ENCODE measurements around the gene AIF1L.
"Not testable (repeated sequence)": the region's sequence is repeated elsewhere in the genome, so short reads cannot be mapped to it uniquely, and the experiment has no call there.

Gene AIF1L

DNA sequence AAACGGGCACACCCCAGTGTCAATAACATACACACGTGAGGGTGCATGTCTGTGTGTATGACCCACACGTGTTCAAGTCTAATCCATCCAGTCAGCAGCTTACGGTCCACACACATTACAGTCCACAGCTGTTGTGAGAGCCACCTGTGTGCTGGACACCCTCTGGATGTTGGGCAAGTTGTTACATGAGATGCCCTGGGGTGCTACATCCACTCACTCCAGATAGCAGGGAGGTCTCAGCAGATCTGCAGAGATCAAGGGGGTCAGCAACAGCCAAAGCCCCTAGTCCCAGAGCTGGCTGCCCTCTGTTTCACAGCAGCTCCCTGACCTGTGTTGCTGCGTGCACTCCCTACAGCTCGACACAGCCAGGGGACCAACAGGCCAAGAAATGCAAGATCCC is 4.3 kb upstream of the AIF1L start:
- H3K36me3 ChIP-seq (ENCODE audit: control insufficient read depth in 2 of 2, insufficient read depth in 2 of 2, low read length in 2 of 2): no peaks in the 10 kb centered on the region
- H3K27me3 ChIP-seq (ENCODE audit: control insufficient read depth in 1 of 2, insufficient read depth in 2 of 2, low read length in 2 of 2): peaks cover 26 to 31% of the 10 kb centered on the region in 2 donors
- peaks cover 6% of the 10 kb centered on the region for H3K4me1 ChIP-seq (ENCODE audit: control insufficient read depth, insufficient read depth, low read length)
- H3K9ac ChIP-seq (ENCODE audit: low read length in 2 of 2): no peak overlapping the region
- no peak overlapping the region for H3K27ac ChIP-seq (ENCODE audit: low read length)
- no peak overlapping the region for H3K4me3 ChIP-seq (ENCODE audit: low read length in 2 of 2)
- H3K9me3 ChIP-seq (ENCODE audit: control insufficient read depth in 2 of 2, low read length in 2 of 2): no peaks in the 10 kb centered on the region

DNA sequence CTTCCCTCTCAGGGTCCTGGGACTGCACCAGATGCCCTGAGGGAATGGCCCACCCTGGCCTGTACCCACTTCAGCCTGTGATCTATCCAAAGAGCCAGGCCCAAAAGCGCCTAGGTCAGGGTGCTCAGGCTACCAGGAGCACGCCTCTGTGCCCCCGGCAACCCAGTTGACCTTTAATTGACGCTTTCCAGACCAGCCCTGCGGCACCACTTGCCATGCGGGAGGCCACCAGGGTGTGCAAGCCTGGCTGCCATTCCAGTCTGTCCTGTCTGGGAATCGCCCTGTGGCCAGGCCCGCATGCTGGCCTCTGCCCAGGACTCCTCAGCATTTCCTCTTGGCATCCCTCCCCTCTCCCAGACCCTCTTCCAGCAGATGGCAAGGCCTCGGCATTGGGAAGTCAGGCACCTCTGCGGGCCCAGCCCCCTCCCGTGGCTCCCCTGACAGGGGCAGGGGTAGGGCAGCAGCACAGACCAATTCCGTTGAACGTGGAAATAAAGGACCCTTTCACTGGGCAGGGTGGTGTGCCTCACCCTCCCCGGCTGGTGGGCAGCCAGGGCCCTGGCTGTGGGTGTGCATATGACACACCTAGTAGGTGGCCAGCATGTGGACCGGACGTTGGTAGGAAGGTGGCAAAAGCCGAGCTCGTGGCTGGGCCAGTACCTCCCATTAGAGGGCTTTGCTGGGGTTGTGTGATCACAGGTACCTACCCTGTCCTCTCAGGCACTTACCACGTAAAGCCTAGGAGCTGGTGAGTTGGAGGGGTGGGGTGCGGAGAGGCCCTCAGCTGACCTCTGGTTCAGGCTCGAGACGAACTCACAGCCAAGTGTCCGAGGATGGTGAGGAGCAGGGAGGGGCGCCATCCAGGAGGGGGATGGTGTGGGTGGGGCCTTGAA is 3.5 kb upstream of the AIF1L start:
- Histone ChIP-seq H3K9me3 (ENCODE audit: control insufficient read depth in 2 of 2, low read length in 2 of 2) (no peaks in the 10 kb centered on the region), H3K36me3 (ENCODE audit: control insufficient read depth in 2 of 2, insufficient read depth in 2 of 2, low read length in 2 of 2) (no peaks in the 10 kb centered on the region), H3K4me1 (ENCODE audit: control insufficient read depth, insufficient read depth, low read length) (peaks cover 10% of the 10 kb centered on the region), H3K9ac (ENCODE audit: low read length in 2 of 2) (no peak overlapping the region), H3K4me3 (ENCODE audit: low read length in 2 of 2) (no peak overlapping the region), H3K27ac (ENCODE audit: low read length) (no peak overlapping the region), H3K27me3 (ENCODE audit: control insufficient read depth in 1 of 2, insufficient read depth in 2 of 2, low read length in 2 of 2) (peaks cover 31 to 33% of the 10 kb centered on the region in 2 donors)

DNA sequence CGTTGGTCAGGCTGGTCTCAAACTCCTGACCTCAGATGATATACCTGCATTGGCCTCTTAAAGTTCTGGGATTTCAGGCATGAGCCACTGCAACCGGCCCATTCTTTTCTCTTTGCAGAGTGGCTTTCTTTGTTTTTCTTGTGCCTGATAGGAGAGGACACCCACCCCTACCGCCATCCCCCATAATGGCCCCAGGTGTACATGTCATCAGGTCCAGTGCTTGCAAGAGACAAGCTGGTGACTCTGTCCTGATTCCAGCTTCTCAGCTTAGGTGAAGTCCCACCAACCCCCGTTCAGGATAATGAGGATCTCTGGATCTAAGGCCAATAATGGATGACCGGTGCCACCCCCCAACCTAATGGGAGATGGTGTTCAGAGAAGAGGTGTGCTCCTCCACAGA is 2.3 kb upstream of the AIF1L start:
- Histone ChIP-seq H3K4me3 (ENCODE audit: low read length in 2 of 2) (no peak overlapping the region), H3K27me3 (ENCODE audit: control insufficient read depth in 1 of 2, insufficient read depth in 2 of 2, low read length in 2 of 2) (peaks cover 30 to 42% of the 10 kb centered on the region in 2 donors), H3K4me1 (ENCODE audit: control insufficient read depth, insufficient read depth, low read length) (peaks cover 10% of the 10 kb centered on the region)

DNA sequence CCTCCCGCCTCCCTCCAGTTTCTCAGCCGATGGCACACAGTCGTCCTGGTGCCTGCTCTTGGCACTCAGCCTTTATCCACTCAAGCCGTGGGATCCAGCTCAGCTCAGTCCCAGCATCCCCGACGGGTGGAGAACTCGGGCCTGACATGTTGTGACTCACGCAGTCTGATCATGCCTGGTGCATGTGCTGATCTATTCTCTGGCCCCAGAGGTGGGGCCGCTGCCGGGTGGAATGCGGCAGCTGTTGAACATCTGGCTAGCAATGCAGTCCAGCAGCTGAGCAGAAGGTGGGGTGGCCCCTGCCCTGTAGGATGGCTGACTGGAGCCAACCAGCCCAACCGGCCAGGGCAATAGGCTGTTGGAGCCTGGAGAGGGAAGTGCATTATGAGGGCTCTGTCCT is 1.7 kb upstream of the AIF1L start:
- Histone ChIP-seq H3K9ac (ENCODE audit: low read length in 2 of 2) (no peak overlapping the region), H3K27ac (ENCODE audit: low read length) (no peak overlapping the region), H3K4me1 (ENCODE audit: control insufficient read depth, insufficient read depth, low read length) (peaks cover 10% of the 10 kb centered on the region), H3K27me3 (ENCODE audit: control insufficient read depth in 1 of 2, insufficient read depth in 2 of 2, low read length in 2 of 2) (peaks cover 30 to 42% of the 10 kb centered on the region in 2 donors), H3K4me3 (ENCODE audit: low read length in 2 of 2) (no peak overlapping the region), H3K9me3 (ENCODE audit: control insufficient read depth in 2 of 2, low read length in 2 of 2) (no peaks in the 10 kb centered on the region), H3K36me3 (ENCODE audit: control insufficient read depth in 2 of 2, insufficient read depth in 2 of 2, low read length in 2 of 2) (no peaks in the 10 kb centered on the region)

More for the DNA sequence above, 2.3 kb upstream of the AIF1L start:
- Histone ChIP-seq H3K27ac (ENCODE audit: low read length) (no peak overlapping the region), H3K9ac (ENCODE audit: low read length in 2 of 2) (no peak overlapping the region), H3K36me3 (ENCODE audit: control insufficient read depth in 2 of 2, insufficient read depth in 2 of 2, low read length in 2 of 2) (no peaks in the 10 kb centered on the region), H3K9me3 (ENCODE audit: control insufficient read depth in 2 of 2, low read length in 2 of 2) (no peaks in the 10 kb centered on the region)

DNA sequence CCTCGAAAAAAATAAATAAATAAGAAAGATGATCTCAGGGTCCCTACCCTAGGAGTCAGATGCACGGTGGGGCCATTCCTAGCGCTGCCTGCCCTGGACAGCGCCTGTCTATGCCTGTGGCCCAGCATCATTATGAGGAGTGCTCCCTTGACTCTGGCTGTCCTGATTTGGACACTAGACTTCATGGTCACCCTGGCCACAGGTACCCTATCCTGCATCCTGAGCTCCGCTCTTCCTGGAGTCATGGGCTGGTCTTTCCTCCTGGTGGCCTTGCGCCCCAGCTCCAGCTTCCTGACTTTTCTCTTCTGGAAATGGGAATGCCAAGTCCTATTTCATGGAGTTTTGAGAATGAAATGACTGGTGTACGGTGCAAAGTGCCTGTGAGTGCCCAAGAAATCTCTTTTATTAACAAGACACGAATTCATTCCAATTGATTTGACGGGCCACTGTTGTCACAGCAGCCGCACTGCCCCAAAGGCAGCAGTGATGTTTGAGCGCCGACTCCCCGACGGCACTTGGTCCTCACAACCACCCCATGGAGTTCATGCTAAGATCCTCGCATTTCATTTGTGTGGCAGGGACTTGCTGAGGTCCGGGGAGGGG is 564 bp upstream of the AIF1L start:
- Histone ChIP-seq H3K4me1 (ENCODE audit: control insufficient read depth, insufficient read depth, low read length) (peaks cover 12% of the 10 kb centered on the region), H3K9ac (ENCODE audit: low read length in 2 of 2) (no peak overlapping the region), H3K27me3 (ENCODE audit: control insufficient read depth in 1 of 2, insufficient read depth in 2 of 2, low read length in 2 of 2) (peaks cover 30 to 42% of the 10 kb centered on the region in 2 donors), H3K36me3 (ENCODE audit: control insufficient read depth in 2 of 2, insufficient read depth in 2 of 2, low read length in 2 of 2) (no peaks in the 10 kb centered on the region), H3K27ac (ENCODE audit: low read length) (no peak overlapping the region), H3K9me3 (ENCODE audit: control insufficient read depth in 2 of 2, low read length in 2 of 2) (no peaks in the 10 kb centered on the region), H3K4me3 (ENCODE audit: low read length in 2 of 2) (peak overlapping the region; percentile 35 to 55)

DNA sequence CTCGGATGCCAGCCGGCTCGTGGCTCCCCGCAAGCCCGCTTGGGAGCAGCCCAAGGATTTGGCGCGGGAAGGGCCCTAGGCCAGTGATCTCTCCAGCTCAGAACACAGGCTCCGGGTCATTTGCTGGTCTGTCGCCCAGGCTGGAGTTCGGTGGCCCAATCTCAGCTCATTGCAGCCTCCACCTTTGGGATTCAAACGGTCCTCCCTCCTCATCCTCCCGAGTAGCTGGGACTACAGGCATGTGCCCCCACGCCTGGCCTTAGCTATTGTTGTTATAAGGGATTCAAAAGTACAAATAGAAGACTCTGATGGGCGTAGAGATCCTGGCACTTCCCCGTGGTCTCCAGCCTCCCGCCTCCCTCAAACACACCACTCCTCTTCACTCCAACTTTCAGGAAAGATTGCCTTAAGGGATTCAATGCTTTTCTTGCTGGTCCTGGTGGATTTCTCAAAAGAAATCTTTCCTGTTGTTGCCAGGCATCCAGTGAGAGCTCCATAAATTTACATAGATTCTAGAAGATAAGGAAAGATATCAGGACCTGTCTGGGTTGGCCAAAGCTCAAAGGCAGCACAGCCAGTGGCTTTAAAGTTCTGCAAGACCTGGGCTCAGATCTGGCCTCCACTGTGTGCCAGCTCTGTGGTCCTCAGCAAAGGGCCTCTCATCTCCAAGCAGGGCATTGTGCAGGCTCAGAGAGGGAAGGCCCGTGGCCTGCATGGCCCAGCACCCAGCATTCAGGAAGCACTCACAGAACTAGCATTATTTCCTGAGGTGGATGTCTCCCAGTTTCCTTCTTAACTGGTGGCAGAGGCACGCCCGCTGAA is 1.0 kb downstream of the AIF1L start:
- Histone ChIP-seq H3K4me3 (ENCODE audit: low read length in 2 of 2) (peak overlapping the region; percentile 27 to 68), H3K9me3 (ENCODE audit: control insufficient read depth in 2 of 2, low read length in 2 of 2) (no peaks in the 10 kb centered on the region), H3K36me3 (ENCODE audit: control insufficient read depth in 2 of 2, insufficient read depth in 2 of 2, low read length in 2 of 2) (no peaks in the 10 kb centered on the region), H3K27me3 (ENCODE audit: control insufficient read depth in 1 of 2, insufficient read depth in 2 of 2, low read length in 2 of 2) (peaks cover 27 to 42% of the 10 kb centered on the region in 2 donors), H3K27ac (ENCODE audit: low read length) (no peak overlapping the region), H3K4me1 (ENCODE audit: control insufficient read depth, insufficient read depth, low read length) (peaks cover 15% of the 10 kb centered on the region), H3K9ac (ENCODE audit: low read length in 2 of 2) (no peak overlapping the region)

DNA sequence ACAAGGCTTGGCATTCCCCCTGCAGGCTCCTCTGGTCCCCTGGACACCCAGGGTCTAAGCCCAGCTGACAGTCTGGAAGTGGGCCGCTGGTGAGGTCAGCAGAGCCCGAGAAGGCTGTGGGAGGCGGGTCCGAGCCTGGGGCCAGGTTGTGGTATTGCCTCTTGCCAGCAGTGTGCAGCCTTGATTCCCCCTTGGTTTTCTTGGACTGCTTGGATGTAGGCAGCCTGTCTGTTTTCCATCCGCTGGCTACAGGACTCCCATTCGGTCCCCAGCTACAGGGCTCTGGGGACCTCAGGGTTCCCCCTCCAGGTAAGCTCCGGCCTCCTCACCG is 1.6 kb downstream of the AIF1L start:
- no peaks in the 10 kb centered on the region for H3K9me3 ChIP-seq (ENCODE audit: control insufficient read depth in 2 of 2, low read length in 2 of 2)
- H3K27ac ChIP-seq (ENCODE audit: low read length): no peak overlapping the region
- H3K4me3 ChIP-seq (ENCODE audit: low read length in 2 of 2): peak overlapping the region in 1 of 2 donors; percentile 29
- peaks cover 23 to 43% of the 10 kb centered on the region in 2 donors for H3K27me3 ChIP-seq (ENCODE audit: control insufficient read depth in 1 of 2, insufficient read depth in 2 of 2, low read length in 2 of 2)
- no peak overlapping the region for H3K9ac ChIP-seq (ENCODE audit: low read length in 2 of 2)
- H3K4me1 ChIP-seq (ENCODE audit: control insufficient read depth, insufficient read depth, low read length): peaks cover 15% of the 10 kb centered on the region
- H3K36me3 ChIP-seq (ENCODE audit: control insufficient read depth in 2 of 2, insufficient read depth in 2 of 2, low read length in 2 of 2): no peaks in the 10 kb centered on the region

DNA sequence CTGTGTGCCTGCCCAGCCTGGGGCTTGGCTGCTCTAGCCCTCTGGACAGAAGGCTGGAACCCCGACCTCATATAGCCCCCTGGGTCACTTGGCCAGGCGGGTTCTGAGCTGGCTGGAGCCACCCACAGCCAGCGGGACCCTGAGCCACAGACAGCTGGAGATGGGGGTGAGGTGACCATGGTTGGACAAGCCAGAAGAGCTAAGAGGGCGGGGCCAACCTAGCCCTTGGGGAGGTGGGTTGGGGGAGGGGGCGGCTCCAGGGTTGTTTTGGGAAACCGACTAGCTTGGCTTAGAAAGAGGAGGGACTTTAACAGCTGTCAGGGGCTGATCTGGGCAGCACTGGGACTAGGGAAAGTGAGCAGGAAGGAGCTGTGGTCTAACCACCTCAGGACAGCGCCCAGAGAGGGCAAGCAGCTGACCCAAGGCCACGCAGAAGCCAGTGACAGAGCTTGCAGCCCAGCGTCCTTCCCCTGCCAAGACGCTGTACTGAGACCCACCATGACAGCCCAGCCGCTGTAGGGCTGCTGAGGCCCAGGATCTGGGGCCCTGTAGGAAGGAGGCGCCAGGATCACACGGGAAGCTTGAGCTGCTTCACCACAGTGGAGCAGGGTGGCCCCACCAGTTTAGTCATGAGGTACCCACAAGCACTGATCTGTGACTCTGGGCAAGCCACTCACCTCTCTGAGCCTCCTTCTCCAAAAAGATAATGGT is 2.2 kb downstream of the AIF1L start:
- Histone ChIP-seq H3K4me1 (ENCODE audit: control insufficient read depth, insufficient read depth, low read length) (peaks cover 15% of the 10 kb centered on the region), H3K27me3 (ENCODE audit: control insufficient read depth in 1 of 2, insufficient read depth in 2 of 2, low read length in 2 of 2) (peaks cover 23 to 41% of the 10 kb centered on the region in 2 donors), H3K9me3 (ENCODE audit: control insufficient read depth in 2 of 2, low read length in 2 of 2) (no peaks in the 10 kb centered on the region), H3K27ac (ENCODE audit: low read length) (no peak overlapping the region), H3K9ac (ENCODE audit: low read length in 2 of 2) (no peak overlapping the region), H3K4me3 (ENCODE audit: low read length in 2 of 2) (no peak overlapping the region), H3K36me3 (ENCODE audit: control insufficient read depth in 2 of 2, insufficient read depth in 2 of 2, low read length in 2 of 2) (no peaks in the 10 kb centered on the region)

DNA sequence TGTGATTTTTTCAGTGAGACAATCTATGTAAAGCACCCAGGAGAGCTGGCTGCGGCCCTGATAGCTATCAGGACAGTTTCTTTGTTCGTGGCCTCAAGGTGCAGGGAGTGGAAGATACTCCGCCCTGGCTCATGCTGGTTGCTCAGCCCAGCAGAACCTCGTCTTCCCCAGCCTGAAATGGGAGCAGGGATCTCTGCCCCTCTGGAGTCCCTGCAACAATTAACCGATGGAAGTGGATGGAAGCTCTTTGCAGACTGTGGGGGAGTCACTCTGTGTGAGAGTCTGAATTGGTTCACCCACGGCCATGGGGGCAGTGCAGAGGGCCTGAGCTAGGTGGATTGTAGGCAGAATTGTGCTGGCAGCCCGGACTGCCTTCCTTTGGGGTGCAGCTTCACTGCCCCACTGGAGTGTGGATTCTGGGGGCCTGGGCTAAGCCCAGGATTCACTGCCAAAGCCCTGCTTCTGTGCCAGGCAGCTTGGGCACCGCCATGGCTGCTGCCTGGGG is 2.8 kb downstream of the AIF1L start:
- Histone ChIP-seq H3K4me3 (ENCODE audit: low read length in 2 of 2) (no peak overlapping the region), H3K4me1 (ENCODE audit: control insufficient read depth, insufficient read depth, low read length) (peaks cover 15% of the 10 kb centered on the region), H3K36me3 (ENCODE audit: control insufficient read depth in 2 of 2, insufficient read depth in 2 of 2, low read length in 2 of 2) (no peaks in the 10 kb centered on the region), H3K27ac (ENCODE audit: low read length) (no peak overlapping the region), H3K9ac (ENCODE audit: low read length in 2 of 2) (no peak overlapping the region), H3K9me3 (ENCODE audit: control insufficient read depth in 2 of 2, low read length in 2 of 2) (no peaks in the 10 kb centered on the region), H3K27me3 (ENCODE audit: control insufficient read depth in 1 of 2, insufficient read depth in 2 of 2, low read length in 2 of 2) (peaks cover 23 to 41% of the 10 kb centered on the region in 2 donors)

DNA sequence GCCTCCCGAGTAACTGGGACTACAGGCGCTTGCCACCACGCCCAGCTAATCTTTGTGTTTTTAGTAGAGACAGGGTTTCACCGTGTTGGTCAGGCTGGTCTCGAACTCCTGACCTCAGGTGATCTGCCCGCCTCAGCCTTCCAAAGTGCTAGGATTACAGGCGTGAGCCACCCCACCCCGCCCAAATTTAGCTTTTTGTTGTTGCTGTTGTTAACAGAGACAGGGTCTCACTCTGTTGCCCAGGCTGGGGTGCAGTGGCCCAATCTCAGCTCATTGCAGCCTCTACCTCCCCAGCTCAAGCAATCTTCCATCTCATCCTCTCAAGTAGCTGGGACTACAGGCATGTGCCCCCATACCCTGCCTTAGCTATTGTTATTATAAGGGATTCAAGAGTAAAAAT is 3.5 kb downstream of the AIF1L start:
- not testable (repeated sequence) for H3K36me3 ChIP-seq (ENCODE audit: control insufficient read depth in 2 of 2, insufficient read depth in 2 of 2, low read length in 2 of 2); H3K27ac ChIP-seq (ENCODE audit: low read length); H3K9me3 ChIP-seq (ENCODE audit: control insufficient read depth in 2 of 2, low read length in 2 of 2); H3K9ac ChIP-seq (ENCODE audit: low read length in 2 of 2); H3K4me3 ChIP-seq (ENCODE audit: low read length in 2 of 2)
- Histone ChIP-seq H3K27me3 (ENCODE audit: control insufficient read depth in 1 of 2, insufficient read depth in 2 of 2, low read length in 2 of 2) (peaks cover 18 to 34% of the 10 kb centered on the region in 2 donors), H3K4me1 (ENCODE audit: control insufficient read depth, insufficient read depth, low read length) (peaks cover 15% of the 10 kb centered on the region)
